Fibroblast of skin of abdomen (primary cell): ENCODE results near the gene WDR76. TPM values are rescaled to one million over a fixed set of nuclear protein-coding genes. Genes with fewer than 3 reads are reported as not detected.
"Not testable (repeated sequence)": the region's sequence is repeated elsewhere in the genome, so short reads cannot be mapped to it uniquely, and the experiment has no call there.

Experiments
- DNase-seq: peaks from one replicate; pipeline ENCODE4 v3.0.0-alpha.2; 2013
- polyA plus RNA-seq, 2 experiments: library from polyadenylated mRNA; unstranded; fragments of 120-200 nt; gene quantifications; one replicate each; pipeline ENCODE4 v1.2.1, GENCODE V29; 2013; ENCODE audit not compliant: insufficient read length in 2 of 2

The WDR76 gene
- 11.7 TPM for polyA plus RNA-seq (2013, experiment 1 of 2; ENCODE audit: insufficient read length)
- polyA plus RNA-seq (2013, experiment 2 of 2; ENCODE audit: insufficient read length), result 13.0 TPM

DNA sequence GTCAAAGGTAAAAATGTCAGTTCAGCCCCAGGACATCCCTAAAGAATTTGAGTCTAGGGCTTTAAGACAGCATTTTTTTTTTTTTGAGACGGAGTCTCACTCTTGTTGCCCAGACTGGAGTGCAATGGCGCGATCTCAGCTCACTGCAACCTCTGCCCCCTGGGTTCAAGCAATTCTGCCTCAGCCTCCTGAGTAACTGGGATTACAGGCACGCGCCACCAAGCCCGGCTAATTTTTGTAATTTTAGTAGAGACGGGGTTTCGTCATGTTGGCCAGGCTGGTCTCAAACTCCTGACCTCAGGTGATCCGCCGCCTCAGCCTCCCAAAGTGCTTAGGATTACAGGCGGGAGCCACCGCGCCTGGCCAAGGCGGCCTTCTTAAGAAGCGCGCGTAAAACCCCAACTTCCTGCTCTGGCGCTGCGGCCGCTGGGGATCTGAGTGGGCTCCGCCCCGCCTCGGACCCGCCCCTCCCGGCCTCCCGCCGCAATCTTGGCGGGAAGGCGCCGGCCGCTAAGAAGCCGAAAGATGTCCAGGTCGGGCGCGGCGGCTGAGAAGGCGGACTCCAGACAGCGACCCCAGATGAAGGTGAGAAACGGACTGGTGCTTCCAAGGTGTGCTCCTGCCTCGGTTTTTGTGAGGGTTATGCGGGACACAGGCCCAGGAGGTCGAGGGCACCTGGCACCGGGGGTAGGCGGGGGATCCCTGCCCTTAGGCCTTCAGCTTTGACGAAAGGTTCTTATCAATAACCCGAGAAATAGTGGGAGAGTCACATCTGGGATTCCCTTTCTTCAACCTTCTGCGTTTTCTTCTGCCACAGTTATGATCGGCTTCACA is at the start of gene WDR76:
Gene WDR76 (plus strand): TSS at position 495 of the 834 bp plus-strand sequence. CDS start 31 bp downstream, at position 526.
- DNase-seq, result peak; percentile 84

DNA sequence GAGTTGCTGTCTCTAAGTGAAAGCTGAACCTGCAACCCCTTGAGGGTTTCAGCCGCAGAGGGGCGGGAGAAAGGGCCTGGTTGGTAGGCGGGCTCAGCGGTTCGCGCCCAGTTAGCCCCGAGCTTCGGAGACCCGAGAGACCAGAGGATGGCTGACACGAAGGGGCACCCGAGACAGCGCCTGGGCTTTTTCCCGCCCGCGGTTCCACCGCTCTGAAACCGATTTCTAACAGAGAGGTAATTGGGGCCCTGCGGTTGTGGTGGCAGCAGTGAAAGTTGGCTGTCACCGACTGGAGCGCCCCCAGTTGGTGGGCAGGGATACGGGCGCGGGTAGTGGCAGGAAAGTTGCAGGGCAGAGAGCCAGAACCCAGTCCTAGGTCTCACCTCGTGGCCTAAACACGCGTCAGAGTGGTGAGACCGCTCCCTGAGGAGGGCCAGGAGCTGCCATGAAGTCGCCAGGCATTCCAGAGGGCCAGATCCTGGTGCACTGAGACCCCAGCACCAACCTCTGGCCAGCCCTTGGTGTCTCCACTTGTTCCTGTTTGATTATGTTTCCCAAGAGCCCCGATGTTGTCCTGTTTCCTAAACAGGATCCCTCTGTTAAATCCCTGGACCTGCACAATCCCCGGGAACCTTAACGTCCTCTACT is 49.4 kb upstream of the WDR76 start:
- DNase-seq, result peak; percentile 64

DNA sequence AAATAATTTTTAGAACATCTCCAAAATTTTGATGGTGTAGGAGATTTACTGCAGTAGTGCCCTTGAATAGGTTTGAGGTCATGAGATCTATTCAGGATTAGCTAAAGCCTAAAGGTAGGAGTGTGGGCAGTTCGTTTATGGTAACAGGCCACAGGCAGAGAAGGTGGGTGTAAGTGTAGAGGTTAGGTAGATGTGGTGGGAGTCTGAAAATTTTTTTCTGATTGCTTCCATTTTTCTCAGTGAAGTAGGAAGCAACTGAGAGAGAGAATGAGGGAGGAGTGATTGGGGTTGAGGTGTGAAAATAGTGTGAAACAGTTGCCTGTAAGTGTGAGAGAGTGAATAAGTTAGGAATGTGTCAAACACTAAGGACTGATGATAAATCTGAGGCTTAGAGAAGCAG is 47.8 kb upstream of the WDR76 start:
- no peak for DNase-seq

DNA sequence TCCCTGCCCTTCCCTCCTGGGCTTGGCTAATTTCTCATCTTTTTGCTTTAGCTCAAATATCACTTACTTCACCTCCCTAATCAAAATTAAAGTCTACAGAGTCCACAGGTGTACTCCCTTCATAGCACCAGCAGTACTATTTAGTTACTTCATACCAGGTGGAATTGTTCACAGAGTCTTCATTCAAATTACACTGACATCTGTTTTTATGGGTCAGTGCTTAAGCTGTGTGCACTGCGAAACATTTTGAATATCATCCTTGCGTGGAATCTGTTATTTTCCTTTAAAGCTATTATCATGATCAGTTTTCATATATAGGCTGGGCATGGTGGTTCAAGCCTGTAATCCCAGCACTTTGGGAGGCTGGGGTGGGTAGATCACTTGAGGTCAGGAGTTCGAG is 37.4 kb upstream of the WDR76 start:
- DNase-seq, result no peak

DNA sequence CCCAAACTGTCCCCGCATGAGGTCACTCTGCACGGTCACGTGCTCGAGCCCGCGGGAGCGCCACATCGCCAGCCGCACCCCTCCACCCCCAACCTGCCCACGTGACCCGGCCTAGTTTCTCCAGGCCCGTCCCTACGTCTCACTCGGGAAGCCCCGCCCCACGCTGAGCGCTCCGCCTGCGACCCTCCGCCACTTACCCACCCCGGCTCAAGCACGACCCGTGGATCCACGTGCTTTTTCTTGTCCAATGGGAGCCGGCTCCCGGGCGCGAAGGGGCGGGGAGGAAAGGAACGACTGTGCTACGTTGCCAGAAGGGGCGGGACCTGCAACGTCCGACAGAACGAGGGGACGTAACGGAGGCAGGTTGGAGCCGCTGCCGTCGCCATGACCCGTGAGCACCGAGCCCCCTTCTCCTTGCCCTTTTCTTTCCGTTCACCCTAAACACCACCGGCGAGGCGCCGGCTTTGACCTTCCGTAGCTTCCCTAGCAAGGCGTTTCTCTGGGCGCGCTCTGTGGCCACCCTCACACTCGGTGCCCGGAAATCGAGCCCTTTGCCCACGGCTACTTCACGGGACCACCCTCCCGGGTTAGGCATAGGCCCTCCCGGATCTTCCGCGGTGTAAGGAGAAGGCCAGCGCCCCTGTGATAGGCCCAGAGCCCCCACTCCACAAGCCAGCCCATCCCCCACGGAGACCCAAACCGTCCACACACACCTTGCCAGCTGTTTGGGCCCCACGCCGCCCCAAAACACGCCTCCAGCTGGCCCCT is 34.6 kb upstream of the WDR76 start, which contains the start of gene SERF2:
Gene SERF2 (plus strand): TSS at position 328 of the 768 bp plus-strand sequence. CDS start 57 bp downstream, at position 385.
- peak; percentile 100 for DNase-seq

DNA sequence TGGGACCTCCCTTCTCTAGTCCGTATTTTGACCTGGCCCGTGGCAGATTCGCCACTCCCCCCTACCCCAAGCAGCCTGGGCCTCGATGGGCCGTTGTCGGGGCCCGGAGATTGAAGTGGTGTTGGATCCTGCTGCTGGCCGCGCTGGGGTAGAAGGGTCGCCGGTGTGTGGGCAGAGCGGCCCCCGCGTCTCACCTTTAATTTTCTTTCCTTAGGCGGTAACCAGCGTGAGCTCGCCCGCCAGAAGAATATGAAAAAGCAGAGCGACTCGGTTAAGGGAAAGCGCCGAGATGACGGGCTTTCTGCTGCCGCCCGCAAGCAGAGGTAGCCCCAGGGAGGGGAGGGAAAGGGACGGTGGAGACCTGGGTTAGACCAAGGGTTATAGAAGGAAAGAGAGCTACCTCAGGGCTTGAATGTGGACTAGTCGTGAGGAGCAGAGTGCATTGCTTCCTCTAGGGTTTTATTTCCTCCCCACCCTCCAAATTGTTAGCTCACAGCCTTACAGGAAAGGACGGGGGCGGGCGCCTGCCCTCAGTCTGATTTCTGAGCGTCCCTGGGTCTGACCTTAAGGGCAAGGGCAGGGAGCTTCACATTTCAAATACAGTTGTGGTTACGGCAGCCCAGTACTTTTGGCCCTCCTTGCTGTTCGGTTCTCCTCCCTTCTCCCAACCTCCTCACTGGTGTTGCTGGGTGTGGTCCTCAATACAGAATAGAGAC is 33.9 kb upstream of the WDR76 start:
- DNase-seq, result no peak

DNA sequence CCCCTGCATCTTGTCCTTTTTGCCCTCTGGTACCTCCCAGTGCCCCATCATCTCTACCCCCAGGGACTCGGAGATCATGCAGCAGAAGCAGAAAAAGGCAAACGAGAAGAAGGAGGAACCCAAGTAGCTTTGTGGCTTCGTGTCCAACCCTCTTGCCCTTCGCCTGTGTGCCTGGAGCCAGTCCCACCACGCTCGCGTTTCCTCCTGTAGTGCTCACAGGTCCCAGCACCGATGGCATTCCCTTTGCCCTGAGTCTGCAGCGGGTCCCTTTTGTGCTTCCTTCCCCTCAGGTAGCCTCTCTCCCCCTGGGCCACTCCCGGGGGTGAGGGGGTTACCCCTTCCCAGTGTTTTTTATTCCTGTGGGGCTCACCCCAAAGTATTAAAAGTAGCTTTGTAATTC is 33.2 kb upstream of the WDR76 start:
- no peak for DNase-seq

DNA sequence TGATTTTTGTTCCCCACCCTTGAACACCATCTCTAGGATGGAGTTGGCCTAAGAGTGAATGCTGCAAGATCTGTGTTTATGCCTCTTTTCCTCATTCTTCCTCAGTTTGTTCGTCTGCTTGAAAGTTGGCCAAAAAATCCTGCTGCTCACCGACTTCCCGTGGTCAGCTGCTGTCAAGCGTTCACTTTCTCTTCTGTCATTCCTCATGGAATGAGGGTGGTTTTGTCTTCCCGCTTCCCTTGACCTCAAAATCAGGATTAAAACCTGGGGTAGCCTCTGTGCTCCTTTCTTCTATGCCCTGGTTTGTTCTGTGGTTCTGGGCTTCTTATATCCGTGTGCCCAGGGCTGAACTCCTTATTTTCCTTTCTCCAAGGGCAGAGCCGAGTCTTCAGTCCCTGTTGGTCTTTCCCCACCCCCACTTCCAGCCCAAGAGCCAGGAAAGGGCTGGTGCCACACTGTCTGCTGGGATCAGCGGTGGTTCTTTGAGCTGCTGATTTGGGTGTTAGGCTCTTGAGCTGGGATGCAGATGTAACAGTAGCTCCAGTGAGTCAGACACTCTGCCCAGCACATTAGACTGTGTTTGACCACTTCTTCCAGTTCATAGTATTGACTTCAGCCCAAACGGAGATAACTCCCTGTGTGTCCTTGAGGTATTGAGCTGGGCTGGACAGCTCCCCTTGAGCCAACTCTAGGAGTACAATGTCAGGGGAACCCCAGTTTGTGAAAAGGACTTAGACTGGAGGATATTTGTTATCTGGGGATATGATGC is 32.3 kb upstream of the WDR76 start:
- DNase-seq, result peak; percentile 47

DNA sequence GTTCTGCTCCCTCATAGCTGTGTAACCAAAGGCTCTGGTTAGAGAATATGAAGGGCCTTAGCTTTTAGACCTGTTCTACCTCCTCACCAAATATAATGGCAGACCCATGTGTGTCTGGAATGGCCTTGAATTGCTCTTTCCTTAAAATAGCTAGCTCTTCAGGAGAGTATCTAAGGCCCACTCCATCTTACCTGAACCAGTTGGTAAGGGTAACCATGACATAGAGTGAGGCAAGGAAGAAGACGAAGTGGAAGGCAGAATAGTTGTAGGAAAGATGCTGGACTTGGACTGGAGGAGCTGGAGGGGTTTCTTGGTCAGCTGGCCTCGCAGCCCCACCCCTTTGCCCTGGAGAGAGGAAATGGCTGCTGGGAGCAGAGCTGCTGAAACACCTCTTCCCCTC is 31.6 kb upstream of the WDR76 start:
- DNase-seq, result no peak

DNA sequence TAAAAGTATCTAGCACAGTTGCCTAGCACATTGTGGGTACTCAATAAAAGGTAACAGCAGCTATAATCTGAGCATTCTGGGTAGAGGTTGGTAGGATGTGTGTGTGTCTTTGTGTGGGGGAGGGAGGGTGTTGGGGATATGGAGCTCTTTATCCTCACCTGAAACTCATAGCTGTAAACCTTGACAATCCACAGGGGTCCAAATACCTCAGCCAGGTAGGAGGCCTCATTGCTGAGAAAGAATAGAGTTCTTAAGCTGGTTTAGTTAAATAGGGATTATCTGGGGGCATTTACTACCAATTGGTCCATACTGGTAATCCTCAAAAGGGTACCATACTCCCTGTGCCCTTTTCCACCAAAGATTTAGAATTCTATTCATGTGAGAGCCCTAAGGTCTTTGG is 30.8 kb upstream of the WDR76 start:
- no peak for DNase-seq

DNA sequence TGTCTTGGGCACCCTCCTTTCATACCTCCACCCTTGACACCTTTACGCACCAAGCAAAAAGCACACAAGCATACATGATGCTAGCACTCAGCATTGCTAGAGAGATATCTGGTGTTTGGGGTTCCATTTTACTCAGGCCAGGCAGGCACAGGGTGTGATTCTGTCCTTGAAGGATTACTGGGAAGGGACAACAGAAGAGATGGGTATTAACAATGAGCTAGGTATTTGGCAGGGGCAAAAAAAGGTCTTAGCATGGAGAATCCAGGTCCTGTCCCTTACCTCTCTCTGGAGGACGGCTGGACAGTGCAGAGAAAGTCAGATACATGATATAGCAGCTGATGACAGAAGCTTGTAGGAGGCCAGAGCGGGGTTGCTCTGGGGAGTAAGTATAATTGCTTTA is 30.2 kb upstream of the WDR76 start:
- no peak for DNase-seq

DNA sequence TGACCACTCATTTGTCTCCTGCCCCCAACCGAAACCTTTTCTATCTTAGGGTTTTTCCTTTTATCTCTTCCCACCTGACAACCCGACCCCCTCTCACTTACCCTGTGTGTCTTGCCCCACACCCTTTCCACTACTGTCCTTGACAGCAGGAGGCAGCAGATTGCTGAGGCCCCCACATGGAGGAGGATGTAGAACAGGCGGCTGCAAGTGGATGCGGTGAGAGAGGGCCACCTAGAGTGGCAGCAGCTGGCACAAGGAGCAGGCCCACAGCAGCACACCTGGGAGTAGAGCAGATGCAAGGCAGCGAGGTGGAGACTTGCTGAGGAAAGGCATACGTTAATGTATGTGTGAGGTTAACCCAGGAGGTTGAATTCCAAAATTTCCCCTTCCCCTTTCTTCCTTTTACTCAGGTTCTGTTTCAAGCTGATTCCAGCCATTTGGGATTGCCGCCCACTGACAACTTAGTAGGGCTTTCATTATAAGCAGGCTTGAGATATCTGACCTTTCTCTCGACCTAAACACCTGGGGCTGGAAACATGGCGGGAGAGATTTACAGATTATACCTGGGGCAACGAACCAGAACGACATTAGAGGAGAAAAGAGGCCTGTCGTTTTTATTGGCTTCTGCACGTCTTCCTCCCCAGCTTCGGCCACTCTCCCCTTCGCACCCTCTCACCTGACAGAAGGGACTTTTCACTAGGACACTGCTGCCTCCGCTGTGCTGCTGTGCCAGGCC is 27.4 kb upstream of the WDR76 start:
- DNase-seq, result no peak

DNA sequence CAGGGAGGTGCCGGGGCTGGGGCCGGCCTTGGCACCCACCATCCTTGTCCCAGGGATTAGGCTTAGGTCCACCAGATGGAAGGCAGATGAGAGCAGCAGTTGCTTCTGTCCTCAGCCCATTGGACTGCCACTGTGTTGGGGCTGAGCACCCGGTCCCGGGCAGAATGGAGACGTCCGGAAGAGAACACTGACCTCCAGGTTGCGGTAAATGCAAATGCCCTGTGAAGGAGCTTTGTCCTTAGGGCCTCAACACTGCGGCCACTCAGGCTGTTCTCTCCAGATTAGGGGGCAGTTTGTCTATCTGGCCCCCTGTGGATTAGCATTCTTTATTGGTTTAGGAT is 26.9 kb upstream of the WDR76 start, which contains the start of gene SERINC4:
Gene SERINC4 (minus strand): TSS at position 276 of the 341 bp plus-strand sequence. CDS start 234 bp downstream, at position 42.
- no peak for DNase-seq

DNA sequence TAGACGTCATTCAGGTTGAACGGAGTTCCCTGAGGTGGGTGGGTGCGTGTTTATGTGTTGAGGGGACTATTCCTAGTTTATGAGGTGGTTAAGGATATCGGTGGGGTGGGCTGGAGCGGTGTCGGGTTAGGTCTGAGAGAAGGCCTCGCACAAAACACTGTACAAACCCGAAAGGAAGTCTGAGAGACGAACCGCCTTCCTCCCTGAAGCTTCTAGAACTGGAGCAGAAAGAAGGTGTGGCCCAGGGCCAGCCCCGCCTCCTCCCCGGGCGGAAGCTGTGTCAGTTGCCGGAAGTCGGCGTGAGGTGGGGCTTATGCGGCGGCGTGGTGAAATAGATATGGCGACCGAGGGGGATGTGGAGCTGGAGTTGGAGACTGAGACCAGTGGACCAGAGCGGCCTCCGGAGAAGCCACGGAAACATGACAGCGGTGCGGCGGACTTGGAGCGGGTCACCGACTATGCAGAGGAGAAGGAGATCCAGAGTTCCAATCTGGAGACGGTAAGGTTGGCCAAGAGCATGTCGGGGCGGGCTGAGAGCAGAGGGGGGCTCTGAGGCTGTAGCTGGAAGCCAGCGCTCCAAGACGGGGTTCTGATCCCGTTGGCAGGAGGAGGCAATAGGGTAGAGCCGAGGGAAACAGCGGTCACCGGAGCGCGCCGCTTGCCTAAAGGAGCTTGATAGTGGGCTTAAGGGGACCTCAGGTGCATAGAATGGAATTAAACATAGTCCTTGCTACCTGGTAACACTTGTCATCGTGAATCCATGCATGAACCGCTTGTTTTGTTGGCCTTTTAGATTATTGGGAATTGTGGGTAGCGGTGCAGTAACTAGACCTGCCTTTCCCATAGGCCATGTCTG is 26.3 kb upstream of the WDR76 start, which contains the start of gene HYPK:
Gene HYPK (plus strand): TSS at position 314 of the 856 bp plus-strand sequence. CDS start 24 bp downstream, at position 338.
- DNase-seq, result peak; percentile 87

DNA sequence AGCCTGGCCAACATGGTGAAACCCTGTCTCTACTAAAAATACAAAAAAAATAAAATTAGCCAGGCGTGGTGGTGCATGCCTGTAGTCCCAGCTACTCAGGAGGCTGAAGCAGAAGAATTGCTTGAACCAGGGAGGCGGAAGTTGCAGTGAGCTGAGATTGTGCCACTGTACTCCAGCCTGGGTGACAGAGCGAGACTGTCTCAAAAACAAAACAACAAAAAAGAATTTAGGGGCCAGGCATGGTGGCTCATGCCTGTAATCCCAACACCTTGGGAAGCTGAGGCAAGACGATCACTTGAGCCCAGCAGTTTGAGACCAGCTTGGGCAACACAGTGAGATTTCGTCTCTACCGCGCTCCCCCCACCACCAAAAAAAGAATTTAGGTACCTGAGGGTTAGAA is 24.1 kb upstream of the WDR76 start:
- DNase-seq, result not testable (repeated sequence)

DNA sequence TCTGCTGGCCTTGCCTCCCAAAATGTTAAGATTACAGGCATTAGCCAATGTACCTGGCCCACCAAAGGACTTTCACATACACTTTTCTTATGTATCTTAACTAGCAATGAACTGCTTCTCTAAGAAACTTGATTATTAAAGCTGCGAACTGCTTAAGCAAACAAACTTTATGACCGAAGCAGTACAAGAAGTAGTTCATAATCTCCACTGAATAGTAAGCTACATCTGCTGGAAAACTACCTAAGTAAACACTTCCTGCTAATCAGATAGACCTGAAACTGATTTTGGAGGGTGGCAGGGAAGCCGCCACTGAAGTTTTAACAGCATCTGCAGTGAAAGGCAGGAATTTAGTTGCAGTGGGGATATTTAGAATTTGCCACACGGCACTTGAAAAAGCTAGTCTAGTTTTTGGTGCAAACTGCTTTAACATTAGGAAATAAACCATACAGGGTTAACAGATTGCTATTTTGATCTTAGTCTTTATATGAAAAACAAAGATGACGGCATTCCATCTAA is 18.3 kb upstream of the WDR76 start:
- DNase-seq, result no peak

DNA sequence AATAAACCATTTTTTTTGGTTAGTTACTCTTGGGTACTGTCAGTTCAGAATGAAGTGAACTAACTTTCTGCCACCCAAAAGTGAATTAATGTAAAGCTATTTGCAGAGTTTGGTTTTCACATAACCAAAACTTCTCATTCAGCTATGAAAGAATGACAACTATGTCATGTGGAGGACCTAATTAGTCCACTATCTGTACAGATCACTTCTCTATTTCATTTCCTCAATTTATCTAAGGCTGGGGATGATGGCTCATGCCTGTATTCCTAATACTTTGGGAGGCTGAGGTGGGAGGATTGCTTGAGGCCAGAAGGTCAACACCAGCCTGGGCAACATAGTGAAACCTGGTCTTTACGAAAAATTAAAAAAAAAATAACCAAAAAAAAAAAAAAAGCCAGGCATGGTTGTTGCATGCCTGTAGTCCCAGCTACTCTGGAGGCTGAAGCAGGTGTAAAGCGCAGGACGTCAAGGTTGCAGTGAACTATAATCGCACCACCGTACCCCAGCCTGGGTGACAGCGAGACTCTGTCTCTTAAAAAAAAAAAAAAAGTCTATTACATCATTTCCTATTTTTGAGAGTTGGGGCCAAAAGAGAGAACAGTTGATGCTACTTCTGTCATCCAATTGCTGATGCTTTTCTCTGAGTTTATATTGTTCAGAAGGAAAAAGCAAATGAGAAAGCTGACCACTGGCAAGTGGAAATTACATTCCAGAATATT is 17.7 kb upstream of the WDR76 start:
- DNase-seq, result no peak

DNA sequence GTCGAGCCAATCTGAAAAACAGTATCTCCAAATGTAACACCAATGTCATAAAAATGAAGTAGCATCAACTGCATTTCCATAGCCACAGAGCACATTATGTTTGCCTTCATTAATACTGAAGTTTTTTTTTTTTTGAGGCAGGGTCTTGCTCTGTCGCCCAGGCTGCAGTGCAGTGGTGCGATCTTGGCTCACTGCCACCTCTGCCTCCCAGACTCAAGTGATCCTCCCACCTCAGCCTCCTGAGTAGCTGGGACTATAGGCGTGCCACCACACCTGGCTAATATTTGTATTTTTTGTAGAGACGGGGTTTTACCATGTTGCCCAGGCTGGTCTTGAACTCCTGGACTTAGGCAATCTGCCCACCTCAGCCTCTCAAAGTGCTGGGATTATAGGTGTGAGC is 11.7 kb upstream of the WDR76 start:
- not testable (repeated sequence) for DNase-seq

DNA sequence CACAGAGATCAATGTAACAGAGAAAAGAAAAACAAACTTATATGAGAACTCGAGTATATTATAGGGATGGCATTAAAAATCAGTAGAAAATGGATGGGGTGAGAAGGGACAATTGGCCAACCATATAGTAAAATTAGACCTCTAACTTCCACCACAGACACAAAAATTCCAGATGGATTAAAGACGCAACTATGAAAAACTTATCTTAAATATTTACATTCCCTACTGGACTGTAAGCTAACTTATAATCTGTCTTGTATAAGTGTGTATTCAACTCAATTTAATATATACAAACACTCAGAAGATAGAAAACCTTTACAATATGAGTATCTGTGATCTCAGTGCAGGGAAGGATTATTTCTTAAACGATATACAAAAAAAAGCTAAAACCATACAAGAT is 5.3 kb upstream of the WDR76 start:
- no peak for DNase-seq
